Activated CD4-positive, alpha-beta T cell treated with anti-CD3 and anti-CD28 coated beads, Interleukin-2, Interleukin-4, amounts not matched to agents 100 ng/mL and 50 ng/mL, durations not matched to agents 16 hours and 8 hours (primary cell): ENCODE measurements around the gene CALML3.
"Not testable (repeated sequence)": the region's sequence is repeated elsewhere in the genome, so short reads cannot be mapped to it uniquely, and the experiment has no call there.

Experiments
- DNase-seq: peaks from one replicate; pipeline ENCODE4 v3.0.0-alpha.2; 2020; ENCODE audit warnings: low spot score

Gene CALML3

GRCh38 chr10:5524641-5525560 lies at the start of gene CALML3:
Gene CALML3, plus strand, starts transcription at chr10:5524961. Its CDS starts 125 bp downstream, at chr10:5525086.
- no peak for DNase-seq

- DNase-seq, result not testable (repeated sequence)
Observed at GRCh38 chr10:5475088-5475487, 49.7 kb upstream of the CALML3 start.

GRCh38 chr10:5475974-5476807 lies 48.6 kb upstream of the CALML3 start:
- DNase-seq, result not testable (repeated sequence)

GRCh38 chr10:5476918-5477525 lies 47.7 kb upstream of the CALML3 start:
- DNase-seq, result no peak

GRCh38 chr10:5477948-5478693 lies 46.6 kb upstream of the CALML3 start:
- no peak for DNase-seq

- no peak for DNase-seq
Observed at GRCh38 chr10:5478694-5479305, 46.0 kb upstream of the CALML3 start.

GRCh38 chr10:5479481-5480161 lies 45.1 kb upstream of the CALML3 start:
- DNase-seq, result no peak

GRCh38 chr10:5480162-5480941 lies 44.4 kb upstream of the CALML3 start:
- DNase-seq, result no peak

GRCh38 chr10:5481121-5481520 lies 43.6 kb upstream of the CALML3 start:
- DNase-seq, result no peak

GRCh38 chr10:5482016-5482415 lies 42.7 kb upstream of the CALML3 start:
- DNase-seq, result no peak

- no peak for DNase-seq
Observed at GRCh38 chr10:5484205-5484604, 40.6 kb upstream of the CALML3 start.

GRCh38 chr10:5485290-5485689 lies 39.5 kb upstream of the CALML3 start:
- no peak for DNase-seq

- DNase-seq, result no peak
Observed at GRCh38 chr10:5485948-5486852, 38.6 kb upstream of the CALML3 start.

GRCh38 chr10:5486853-5487235 lies 37.9 kb upstream of the CALML3 start:
- no peak for DNase-seq

GRCh38 chr10:5488272-5489161 lies 36.2 kb upstream of the CALML3 start:
- DNase-seq, result no peak

GRCh38 chr10:5490032-5490431 lies 34.7 kb upstream of the CALML3 start:
- no peak for DNase-seq

- no peak for DNase-seq
Observed at GRCh38 chr10:5490698-5491464, 33.9 kb upstream of the CALML3 start.
